ENCODE results near the gene FAM114A1. TPM values are rescaled to one million over a fixed set of nuclear protein-coding genes. Genes with fewer than 3 reads are reported as not detected.

Gene FAM114A1
- total RNA-seq, 1 experiment from 2014 or later = 32.0 TPM

- ATAC-seq (no peak), DNase-seq (ENCODE audit: low read depth, low spot score) (no peak)
- in situ Hi-C loops (cut with HindIII; ENCODE audit: low pct_unique_long_range_greater_than_20kb, low sequenced_read_pairs) (no loop called here), intact Hi-C loops (cut with micrococcal nuclease; ENCODE audit: unreplicated experiment) (no loop called here)
- no peak for TF ChIP-seq REST (IDR thresholded peaks at IDR 0.05; ENCODE audit: insufficient read depth in 1 of 2, low read depth in 2 of 2, low read length in 1 of 2)
- TF ChIP-seq POLR2AphosphoS5 (IDR thresholded peaks at IDR 0.05; ENCODE audit: low read depth, low read length) = no peak
- TF ChIP-seq CTCF (IDR thresholded peaks at IDR 0.05) = no peak
- no peak for TF ChIP-seq SIN3A (IDR thresholded peaks at IDR 0.05; ENCODE audit: borderline replicate concordance, insufficient read depth, low read depth, low read length)
- no peak for TF ChIP-seq TCF7L2 (IDR thresholded peaks at IDR 0.05; ENCODE audit: low read depth, low read length)
- Histone ChIP-seq H3K27ac (ENCODE audit: low read length) (no peak overlapping the region), H3K4me3 (ENCODE audit: low read depth in 2 of 2, low read length in 2 of 2) (no peak overlapping the region), H3K27me3 (ENCODE audit: control insufficient read depth, insufficient read depth, low read length) (no peaks in the 10 kb centered on the region), H3K9me3 (ENCODE audit: control insufficient read depth, insufficient read depth, low read depth, low read length) (no peaks in the 10 kb centered on the region), H3K36me3 (ENCODE audit: control insufficient read depth, insufficient read depth, low read length) (no peaks in the 10 kb centered on the region), H3K4me1 (ENCODE audit: control insufficient read depth, insufficient read depth, low read length) (no peaks in the 10 kb centered on the region)
- no TSS peak for BruUV-seq (replicated peaks)
- CTCF ChIA-PET = no interaction called here
- POLR2A ChIA-PET = no interaction called here
These were observed 84.4 kb downstream of the FAM114A1 start for GRCh38 chr4:38952017-38952416.

- ChIA-PET CTCF (no interaction called here), POLR2A (no interaction called here)
- H3K9me3 ChIP-seq (ENCODE audit: control insufficient read depth, insufficient read depth, low read depth, low read length) = no peaks in the 10 kb centered on the region
- in situ Hi-C loops (cut with HindIII; ENCODE audit: low pct_unique_long_range_greater_than_20kb, low sequenced_read_pairs) = no loop called here
- no TSS peak for BruUV-seq (replicated peaks)
- H3K27me3 ChIP-seq (ENCODE audit: control insufficient read depth, insufficient read depth, low read length) = no peaks in the 10 kb centered on the region
- DNase-seq (ENCODE audit: low read depth, low spot score) (no peak), ATAC-seq (no peak)
- H3K4me1 ChIP-seq (ENCODE audit: control insufficient read depth, insufficient read depth, low read length) = no peaks in the 10 kb centered on the region
- TF ChIP-seq TCF7L2 (IDR thresholded peaks at IDR 0.05; ENCODE audit: low read depth, low read length) (no peak), SIN3A (IDR thresholded peaks at IDR 0.05; ENCODE audit: borderline replicate concordance, insufficient read depth, low read depth, low read length) (no peak), REST (IDR thresholded peaks at IDR 0.05; ENCODE audit: insufficient read depth in 1 of 2, low read depth in 2 of 2, low read length in 1 of 2) (no peak), CTCF (IDR thresholded peaks at IDR 0.05) (no peak), POLR2AphosphoS5 (IDR thresholded peaks at IDR 0.05; ENCODE audit: low read depth, low read length) (no peak)
- intact Hi-C loops (cut with micrococcal nuclease; ENCODE audit: unreplicated experiment) = no loop called here
- no peaks in the 10 kb centered on the region for H3K36me3 ChIP-seq (ENCODE audit: control insufficient read depth, insufficient read depth, low read length)
- H3K27ac ChIP-seq (ENCODE audit: low read length) = no peak overlapping the region
- H3K4me3 ChIP-seq (ENCODE audit: low read depth in 2 of 2, low read length in 2 of 2) = no peak overlapping the region
These were observed 87.1 kb downstream of the FAM114A1 start for GRCh38 chr4:38954727-38955126.
